Measurements from ENCODE around the gene FILIP1L. TPM values are rescaled to one million over a fixed set of nuclear protein-coding genes. Genes with fewer than 3 reads are reported as not detected.

The FILIP1L gene
- total and polyA plus RNA-seq, 2 donors from 2014 or later = 5.5 to 25.5 TPM

GRCh38 chr3:99939876-99940275 is 174.4 kb downstream of the FILIP1L start:
- Histone ChIP-seq H3K9ac (ENCODE audit: low read length in 3 of 3) (no peak overlapping the region), H3K4me3 (ENCODE audit: low read length in 3 of 3) (no peak overlapping the region), H3K9me3 (ENCODE audit: control insufficient read depth in 2 of 3, insufficient read depth in 1 of 3, low read length in 3 of 3) (no peaks in the 10 kb centered on the region), H3K4me1 (ENCODE audit: control insufficient read depth in 2 of 3, insufficient read depth in 2 of 3, low read depth in 1 of 3, low read length in 3 of 3) (no peaks in the 10 kb centered on the region), H3K27me3 (ENCODE audit: control insufficient read depth, insufficient read depth, low read length) (no peaks in the 10 kb centered on the region), H3K36me3 (ENCODE audit: control insufficient read depth in 2 of 3, insufficient read depth in 3 of 3, low read length in 3 of 3) (no peaks in the 10 kb centered on the region), H3K27ac (ENCODE audit: low read depth in 2 of 2, low read length in 2 of 2) (no peak overlapping the region)
- TF ChIP-seq, protein P1, sequence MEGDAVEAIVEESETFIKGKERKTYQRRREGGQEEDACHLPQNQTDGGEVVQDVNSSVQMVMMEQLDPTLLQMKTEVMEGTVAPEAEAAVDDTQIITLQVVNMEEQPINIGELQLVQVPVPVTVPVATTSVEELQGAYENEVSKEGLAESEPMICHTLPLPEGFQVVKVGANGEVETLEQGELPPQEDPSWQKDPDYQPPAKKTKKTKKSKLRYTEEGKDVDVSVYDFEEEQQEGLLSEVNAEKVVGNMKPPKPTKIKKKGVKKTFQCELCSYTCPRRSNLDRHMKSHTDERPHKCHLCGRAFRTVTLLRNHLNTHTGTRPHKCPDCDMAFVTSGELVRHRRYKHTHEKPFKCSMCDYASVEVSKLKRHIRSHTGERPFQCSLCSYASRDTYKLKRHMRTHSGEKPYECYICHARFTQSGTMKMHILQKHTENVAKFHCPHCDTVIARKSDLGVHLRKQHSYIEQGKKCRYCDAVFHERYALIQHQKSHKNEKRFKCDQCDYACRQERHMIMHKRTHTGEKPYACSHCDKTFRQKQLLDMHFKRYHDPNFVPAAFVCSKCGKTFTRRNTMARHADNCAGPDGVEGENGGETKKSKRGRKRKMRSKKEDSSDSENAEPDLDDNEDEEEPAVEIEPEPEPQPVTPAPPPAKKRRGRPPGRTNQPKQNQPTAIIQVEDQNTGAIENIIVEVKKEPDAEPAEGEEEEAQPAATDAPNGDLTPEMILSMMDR (IDR thresholded peaks at IDR 0.05; ENCODE audit: borderline replicate concordance, extremely low read depth, insufficient read depth) = no peak
- DNase-seq (no peak), FAIRE-seq (no peak)
- intact Hi-C loops (cut with DNase I) = no loop called here

DNA sequence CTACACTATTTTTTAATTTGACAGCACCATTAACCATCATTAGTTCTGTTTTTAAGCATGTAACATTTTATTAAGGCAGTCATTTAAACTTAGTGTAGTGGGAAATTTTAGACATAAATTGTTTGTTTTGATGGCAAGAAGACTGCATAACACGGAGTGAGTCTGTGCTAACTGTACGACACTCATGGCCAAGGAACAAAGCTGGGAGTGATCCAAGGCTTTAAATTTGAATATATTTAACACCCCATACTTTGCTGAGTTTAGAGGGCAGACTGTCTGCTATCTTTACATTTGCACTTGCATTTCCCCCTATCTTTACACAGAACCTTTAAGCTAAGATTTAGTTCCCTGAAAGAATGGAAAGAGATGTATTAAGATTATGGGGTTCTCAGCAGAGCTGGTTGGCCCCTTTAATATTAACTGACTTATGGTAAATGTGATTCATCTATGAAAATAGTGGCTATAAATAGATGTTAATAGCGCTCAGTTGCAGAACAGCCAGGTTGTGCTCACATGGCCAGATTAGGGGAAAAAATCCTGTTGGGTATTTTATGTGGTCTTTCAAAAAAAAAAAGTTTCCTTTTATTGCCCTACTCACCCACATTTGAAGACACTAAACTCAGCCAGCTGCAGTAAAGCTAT is 175.9 kb downstream of the FILIP1L start:
- DNase-seq (no peak), FAIRE-seq (no peak)
- no peak overlapping the region for H3K9ac ChIP-seq (ENCODE audit: low read length in 3 of 3)
- H3K36me3 ChIP-seq (ENCODE audit: control insufficient read depth in 2 of 3, insufficient read depth in 3 of 3, low read length in 3 of 3) = no peaks in the 10 kb centered on the region
- TF ChIP-seq, protein P1 (IDR thresholded peaks at IDR 0.05; ENCODE audit: borderline replicate concordance, extremely low read depth, insufficient read depth) = no peak
- no peak overlapping the region for H3K27ac ChIP-seq (ENCODE audit: low read depth in 2 of 2, low read length in 2 of 2)
- intact Hi-C loops (cut with DNase I) = no loop called here
- no peak overlapping the region for H3K4me3 ChIP-seq (ENCODE audit: low read length in 3 of 3)
- no peaks in the 10 kb centered on the region for H3K9me3 ChIP-seq (ENCODE audit: control insufficient read depth in 2 of 3, insufficient read depth in 1 of 3, low read length in 3 of 3)
- H3K27me3 ChIP-seq (ENCODE audit: control insufficient read depth, insufficient read depth, low read length) = no peaks in the 10 kb centered on the region
- no peaks in the 10 kb centered on the region for H3K4me1 ChIP-seq (ENCODE audit: control insufficient read depth in 2 of 3, insufficient read depth in 2 of 3, low read depth in 1 of 3, low read length in 3 of 3)

GRCh38 chr3:99934975-99935797 is 179.1 kb downstream of the FILIP1L start:
- peak in 1 of 5 donors; percentile 64 for DNase-seq
- no peak overlapping the region for H3K9ac ChIP-seq (ENCODE audit: low read length in 3 of 3)
- TF ChIP-seq, protein P1 (IDR thresholded peaks at IDR 0.05; ENCODE audit: borderline replicate concordance, extremely low read depth, insufficient read depth) = no peak
- no peaks in the 10 kb centered on the region for H3K27me3 ChIP-seq (ENCODE audit: control insufficient read depth, insufficient read depth, low read length)
- intact Hi-C loops (cut with DNase I) = no loop called here
- no peaks in the 10 kb centered on the region for H3K9me3 ChIP-seq (ENCODE audit: control insufficient read depth in 2 of 3, insufficient read depth in 1 of 3, low read length in 3 of 3)
- H3K27ac ChIP-seq (ENCODE audit: low read depth in 2 of 2, low read length in 2 of 2) = no peak overlapping the region
- H3K4me1 ChIP-seq (ENCODE audit: control insufficient read depth in 2 of 3, insufficient read depth in 2 of 3, low read depth in 1 of 3, low read length in 3 of 3) = no peaks in the 10 kb centered on the region
- no peak for FAIRE-seq
- H3K4me3 ChIP-seq (ENCODE audit: low read length in 3 of 3) = no peak overlapping the region
- H3K36me3 ChIP-seq (ENCODE audit: control insufficient read depth in 2 of 3, insufficient read depth in 3 of 3, low read length in 3 of 3) = no peaks in the 10 kb centered on the region
